ENCODE results near the gene SLIT1.

GRCh38 chr10:96978621-96979154 is 207.1 kb downstream of the SLIT1 start:
- no peak for TF ChIP-seq CTCF (IDR thresholded peaks at IDR 0.05)
- no peak for TF ChIP-seq POLR2A (IDR thresholded peaks at IDR 0.05)

Data from thyroid gland (tissue), 4 donors.